GM19467 (cell line): ENCODE data around the gene GRIK5.

Experiments
- ATAC-seq: cut with Tn5 transposase; IDR thresholded peaks from one replicate; pipeline ENCODE4 v1.9.1; 2021; ENCODE audit warnings: mild to moderate bottlenecking, moderate library complexity; ENCODE audit not compliant: unreplicated experiment

The GRIK5 gene

GRCh38 chr19:42096255-42096837 is 26.3 kb upstream of the GRIK5 start:
- no peak for ATAC-seq

GRCh38 chr19:42095814-42096230 is 25.8 kb upstream of the GRIK5 start:
- no peak for ATAC-seq

GRCh38 chr19:42095142-42095813 is 25.3 kb upstream of the GRIK5 start:
- ATAC-seq, result no peak

- ATAC-seq, result no peak
These were observed 23.9 kb upstream of the GRIK5 start for GRCh38 chr19:42093926-42094325.

- no peak for ATAC-seq
These were observed 23.5 kb upstream of the GRIK5 start for GRCh38 chr19:42093505-42093904.

GRCh38 chr19:42092350-42092749 is 22.3 kb upstream of the GRIK5 start:
- ATAC-seq, result no peak

- ATAC-seq, result no peak
These were observed 21.7 kb upstream of the GRIK5 start for GRCh38 chr19:42091742-42092141.

- no peak for ATAC-seq
These were observed 21.3 kb upstream of the GRIK5 start for GRCh38 chr19:42091300-42091699.

GRCh38 chr19:42090672-42091071 is 20.7 kb upstream of the GRIK5 start:
- no peak for ATAC-seq

GRCh38 chr19:42089772-42090171 is 19.8 kb upstream of the GRIK5 start:
- ATAC-seq, result no peak

GRCh38 chr19:42089191-42089750 is 19.3 kb upstream of the GRIK5 start:
- no peak for ATAC-seq

- no peak for ATAC-seq
These were observed 18.6 kb upstream of the GRIK5 start for GRCh38 chr19:42088471-42089190.

- no peak for ATAC-seq
These were observed 17.0 kb upstream of the GRIK5 start for GRCh38 chr19:42086770-42087550.

GRCh38 chr19:42086188-42086736 is 16.3 kb upstream of the GRIK5 start:
- ATAC-seq, result no peak

GRCh38 chr19:42083537-42083936 is 13.5 kb upstream of the GRIK5 start:
- no peak for ATAC-seq

GRCh38 chr19:42081584-42082203 is 11.7 kb upstream of the GRIK5 start:
- no peak for ATAC-seq

GRCh38 chr19:42080764-42081375 is 10.9 kb upstream of the GRIK5 start:
- no peak for ATAC-seq

- ATAC-seq, result no peak
These were observed 10.1 kb upstream of the GRIK5 start for GRCh38 chr19:42079886-42080763.

- ATAC-seq, result no peak
These were observed 9.3 kb upstream of the GRIK5 start for GRCh38 chr19:42079276-42079669.
